ENCODE data around the gene SNRK. TPM values are rescaled to one million over a fixed set of nuclear protein-coding genes. Genes with fewer than 3 reads are reported as not detected.

Gene SNRK
- total RNA-seq, 1 experiment from 2014 or later = 12.0 TPM

- H3K23me2 ChIP-seq (ENCODE audit: insufficient read length, low read depth, low read length, poor library complexity, severe bottlenecking) = no peaks in the 10 kb centered on the region
- H4K8ac ChIP-seq (replicated peaks; ENCODE audit: insufficient read length, low read depth, low read length) = no peak overlapping the region
- DNase-seq = no peak
- no peak overlapping the region for H2BK12ac ChIP-seq (ENCODE audit: insufficient read length, low read depth, low read length)
- H3K9ac ChIP-seq (ENCODE audit: extremely low read depth, insufficient read length, low read length) = no peak overlapping the region
- no peak overlapping the region for H4K91ac ChIP-seq (ENCODE audit: insufficient read length, low read depth, low read length)
- no peak overlapping the region for H3K23ac ChIP-seq (ENCODE audit: insufficient read length, low read depth, low read length)
- no peak overlapping the region for H3K4me2 ChIP-seq (ENCODE audit: insufficient read depth, insufficient read length, low read length)
- no peaks in the 10 kb centered on the region for H3K9me3 ChIP-seq (ENCODE audit: control insufficient read depth, low read depth, low read length)
- TF ChIP-seq CTCF (conservative IDR thresholded peaks at IDR 0.05) = no peak
- no peaks in the 10 kb centered on the region for H3K4me1 ChIP-seq (ENCODE audit: insufficient read depth, low read length)
- H3K14ac ChIP-seq (ENCODE audit: insufficient read depth, low read length) = no peak overlapping the region
- H4K5ac ChIP-seq (ENCODE audit: insufficient read length, low read depth, low read length) = no peak overlapping the region
- no peak overlapping the region for H3K18ac ChIP-seq (ENCODE audit: insufficient read length, low read depth, low read length)
- H3T11ph ChIP-seq (ENCODE audit: low read length) = no peak overlapping the region
- H2AFZ ChIP-seq (ENCODE audit: low read length) = no peak overlapping the region
- no peak overlapping the region for H3K56ac ChIP-seq (ENCODE audit: insufficient read length, low read depth, low read length)
- Mint-ChIP-seq H3K9me3 (no peaks in the 10 kb centered on the region), H3K27ac (no peak overlapping the region), H3K4me1 (no peaks in the 10 kb centered on the region), H3K27me3 (ENCODE audit: low read depth) (peaks cover 2% of the 10 kb centered on the region; the same call in 1 of the 2 replicates), H3K36me3 (ENCODE audit: insufficient read depth in 1 of 3, low read depth in 3 of 3) (no peaks in the 10 kb centered on the region), H3K4me3 (no peak overlapping the region)
- no peaks in the 10 kb centered on the region for H3K79me1 ChIP-seq (ENCODE audit: insufficient read depth, low read depth, low read length, poor library complexity, severe bottlenecking)
- H3K27ac ChIP-seq (ENCODE audit: insufficient read length, low read depth, low read length) = no peak overlapping the region
- no peaks in the 10 kb centered on the region for H3K79me2 ChIP-seq (ENCODE audit: insufficient read depth, low read length)
- WGBS (ENCODE audit: extremely low coverage, insufficient read length, low lambda C conversion rate) = no CpG with 5 or more reads among the region's 1 CpG
- H3K4ac ChIP-seq (ENCODE audit: low read depth, low read length) = no peak overlapping the region
- H4K20me1 ChIP-seq (ENCODE audit: control insufficient read depth, insufficient read depth, insufficient read length) = no peaks in the 10 kb centered on the region
- H2BK120ac ChIP-seq (ENCODE audit: low read depth, low read length, poor library complexity, severe bottlenecking) = no peak overlapping the region
- H2AK5ac ChIP-seq (ENCODE audit: insufficient read length, low read length) = no peak overlapping the region
- no peak overlapping the region for H2BK20ac ChIP-seq (ENCODE audit: low read depth, low read length, poor library complexity, severe bottlenecking)
- H2BK5ac ChIP-seq (ENCODE audit: insufficient read length, low read length) = no peak overlapping the region
- no peaks in the 10 kb centered on the region for H3K27me3 ChIP-seq (ENCODE audit: insufficient read depth, low read length)
- H2BK15ac ChIP-seq (ENCODE audit: low read depth, low read length) = no peak overlapping the region
Measured at GRCh38 chr3:43268636-43269035, 17.7 kb upstream of the SNRK start.
